GM23338 (cell line): ENCODE measurements around the gene TMEM147. TPM values are rescaled to one million over a fixed set of nuclear protein-coding genes. Genes with fewer than 3 reads are reported as not detected.

Experiments
- ATAC-seq: fragments of 200-7000 bp; cut with Tn5 transposase; 3 replicates; pipeline ENCODE4 v1.9.1; 2020
- DNase-seq: peaks from one replicate; pipeline ENCODE4 v3.0.0-alpha.2; 2015; ENCODE audit warnings: low spot score
- H2AFZ ChIP-seq: fragments of 200-600 bp; sonication (generic); 2 replicates; pipeline ENCODE4 v1.8.0; 2016; ENCODE audit warnings: antibody characterized with exemption, mild to moderate bottlenecking, moderate library complexity
- H3F3A ChIP-seq: fragments of 200-600 bp; sonication (generic); replicated peaks from 2 replicates; pipeline ENCODE4 v1.8.0; 2017; ENCODE audit warnings: antibody characterized with exemption, mixed run types, low read depth
- H3K27ac ChIP-seq: fragments of 200-600 bp; sonication (generic); 2 replicates; pipeline ENCODE4 v1.6.1; 2016; ENCODE audit warnings: low read depth
- H3K27me3 ChIP-seq: fragments of 200-600 bp; sonication (generic); 2 replicates; pipeline ENCODE4 v1.8.0; 2016; ENCODE audit warnings: mild to moderate bottlenecking, mixed run types, moderate library complexity; ENCODE audit not compliant: insufficient read depth
- H3K36me3 ChIP-seq: fragments of 200-600 bp; sonication (generic); 2 replicates; pipeline ENCODE4 v1.8.0; 2016; ENCODE audit warnings: mild to moderate bottlenecking; ENCODE audit not compliant: insufficient read depth
- H3K4me1 ChIP-seq: fragments of 200-600 bp; sonication (generic); 2 replicates; pipeline ENCODE4 v1.8.0; 2016; ENCODE audit warnings: mild to moderate bottlenecking, moderate library complexity; ENCODE audit not compliant: insufficient read depth
- H3K4me2 ChIP-seq: fragments of 200-600 bp; sonication (generic); 2 replicates; pipeline ENCODE4 v1.7.1; 2017; ENCODE audit warnings: mixed run types
- H3K4me3 ChIP-seq: fragments of 200-600 bp; sonication (generic); 2 replicates; pipeline ENCODE4 v1.6.1; 2016; ENCODE audit warnings: mixed run types
- H3K79me2 ChIP-seq: fragments of 200-600 bp; sonication (generic); replicated peaks from 2 replicates; pipeline ENCODE4 v1.8.0; 2017; ENCODE audit warnings: mild to moderate bottlenecking; ENCODE audit not compliant: insufficient read depth
- H3K9me2 ChIP-seq: fragments of 200-600 bp; sonication (generic); 2 replicates; pipeline ENCODE4 v1.8.0; 2017; ENCODE audit not compliant: insufficient read depth
- H4K20me1 ChIP-seq: fragments of 200-600 bp; sonication (generic); replicated peaks from 2 replicates; pipeline ENCODE4 v1.8.0; 2017; ENCODE audit warnings: mild to moderate bottlenecking; ENCODE audit not compliant: insufficient read depth
- H3K27ac Mint-ChIP-seq: 2 replicates; pipeline ENCODE4 v1.8.0; 2020; ENCODE audit warnings: inconsistent platforms, mild to moderate bottlenecking, moderate library complexity, mixed read lengths
- H3K27me3 Mint-ChIP-seq: 3 replicates; pipeline ENCODE4 v1.8.0; 2022; ENCODE audit warnings: low read depth, mild to moderate bottlenecking, moderate library complexity, mixed read lengths, inconsistent platforms; ENCODE audit not compliant: insufficient read depth, poor library complexity
- H3K36me3 Mint-ChIP-seq: 3 replicates; pipeline ENCODE4 v1.8.0; 2021; ENCODE audit warnings: low read depth, mild to moderate bottlenecking, inconsistent platforms, moderate library complexity, mixed read lengths
- H3K4me1 Mint-ChIP-seq: 3 replicates; pipeline ENCODE4 v1.8.0; 2020; ENCODE audit warnings: mild to moderate bottlenecking, inconsistent platforms, mixed read lengths
- H3K4me3 Mint-ChIP-seq: 3 replicates; pipeline ENCODE4 v1.8.0; 2021; ENCODE audit warnings: moderate library complexity, mild to moderate bottlenecking, inconsistent platforms, mixed read lengths
- H3K9me3 Mint-ChIP-seq: 3 replicates; pipeline ENCODE4 v1.8.0; 2020; ENCODE audit warnings: moderate library complexity, mild to moderate bottlenecking, inconsistent platforms, mixed read lengths
- CREB1 ChIP-seq: fragments of 250-450 bp; sonication (Bioruptor Pico); IDR thresholded peaks from 2 replicates; pipeline ENCODE4 v1.5.0; 2020; ENCODE audit warnings: low read depth, mild to moderate bottlenecking, moderate library complexity
- ETS1 ChIP-seq: IDR thresholded peaks from 2 replicates; pipeline ENCODE4 v1.6.1; 2016; ENCODE audit warnings: antibody characterized with exemption
- EZH2 ChIP-seq: fragments of 200-600 bp; sonication (generic); IDR thresholded peaks from one replicate; pipeline ENCODE4 v1.8.0; 2017; ENCODE audit warnings: antibody characterized with exemption, mild to moderate bottlenecking, low read depth; ENCODE audit not compliant: unreplicated experiment
- EZH2phosphoT487 ChIP-seq: fragments of 200-600 bp; sonication (generic); IDR thresholded peaks from one replicate; pipeline ENCODE4 v1.8.1; 2018; ENCODE audit warnings: antibody characterized with exemption; ENCODE audit not compliant: unreplicated experiment
- JUNB ChIP-seq: IDR thresholded peaks from one replicate; pipeline ENCODE4 v1.6.1; 2016; ENCODE audit warnings: antibody characterized with exemption; ENCODE audit not compliant: unreplicated experiment
- NANOG ChIP-seq: IDR thresholded peaks from 2 replicates; pipeline ENCODE4 v1.6.1; 2016; ENCODE audit warnings: antibody characterized with exemption, borderline replicate concordance
- POLR2AphosphoS5 ChIP-seq: IDR thresholded peaks from 2 replicates; pipeline ENCODE4 v1.6.1; 2016; ENCODE audit warnings: antibody characterized with exemption, low read depth
- REST ChIP-seq: IDR thresholded peaks from one replicate; pipeline ENCODE4 v1.6.1; 2018; ENCODE audit warnings: antibody characterized with exemption; ENCODE audit not compliant: unreplicated experiment
- STAT1 ChIP-seq: IDR thresholded peaks from one replicate; pipeline ENCODE4 v1.6.1; 2016; ENCODE audit warnings: antibody characterized with exemption; ENCODE audit not compliant: unreplicated experiment
- ZNF114 ChIP-seq: fragments of 250-450 bp; sonication (Bioruptor Pico); IDR thresholded peaks from 2 replicates; pipeline ENCODE4 v1.5.0; 2020; ENCODE audit warnings: mild to moderate bottlenecking, moderate library complexity
- ZNF331 ChIP-seq: fragments of 250-450 bp; sonication (Bioruptor Pico); IDR thresholded peaks from 2 replicates; pipeline ENCODE4 v1.5.0; 2020; ENCODE audit warnings: low read depth, mild to moderate bottlenecking, moderate library complexity
- ZNF462 ChIP-seq: fragments of 250-450 bp; sonication (Bioruptor Pico); IDR thresholded peaks from 2 replicates; pipeline ENCODE4 v1.5.0; 2020; ENCODE audit warnings: mild to moderate bottlenecking, moderate library complexity
- long read RNA-seq: library from polyadenylated mRNA; unstranded; transcript quantifications from one replicate; pipeline ENCODE4 v2.0.0, GENCODE V29; 2020; ENCODE audit not compliant: unreplicated experiment
- polyA plus RNA-seq: library from polyadenylated mRNA; unstranded; fragments of >200 nt; fragmentation: Nextera tagmentation; extraction: Ambion mirVana; gene quantifications from 2 replicates; pipeline ENCODE4 v1.2.1, GENCODE V29; 2016
- total RNA-seq: library from RNA; depleted of rRNA; stranded (reverse); fragments of >200 nt; shearing (Covaris generic); gene quantifications from 2 replicates; pipeline ENCODE4 v1.2.3, GENCODE V29; 2014; rRNA removed

The TMEM147 gene
- total RNA-seq (164 and 170 TPM in 2 replicates), polyA plus RNA-seq (272 TPM in 2 replicates)
- long read RNA-seq, transcript TMEM147-202 (6 exons, 935 nt): minor isoform, 9 of 190 reads
- long read RNA-seq, transcript TMEM147-201 (7 exons, 899 nt): major isoform, 168 of 190 reads
- long read RNA-seq, partial matches to known transcripts: 2 of 190 reads
- long read RNA-seq, other reads (novel, unspliced or antisense): 7 of 190 reads

- Histone ChIP-seq H3K27me3 (no peaks in the 10 kb centered on the region), H3F3A (peaks cover 13% of the 10 kb centered on the region; the same call in 1 of the 2 replicates), H3K9me2 (no peaks in the 10 kb centered on the region), H3K79me2 (peaks cover 27% of the 10 kb centered on the region), H3K4me3 (peak within 1 kb of the TSS; percentile 99), H3K4me2 (peak within 1 kb of the TSS; percentile 98), H2AFZ (peak within 1 kb of the TSS; percentile 93), H3K36me3 (peaks cover 7% of the 10 kb centered on the region; the same call in 1 of the 2 replicates), H4K20me1 (peaks cover 9% of the 10 kb centered on the region), H3K4me1 (peaks cover 15% of the 10 kb centered on the region; the same call in 1 of the 2 replicates), H3K27ac (peak within 1 kb of the TSS; percentile 81)
- peak; percentile 94 for DNase-seq
- Mint-ChIP-seq H3K27ac (peak within 1 kb of the TSS; percentile 96), H3K36me3 (peaks cover 56% of the 10 kb centered on the region), H3K27me3 (peaks cover 10% of the 10 kb centered on the region), H3K9me3 (no peaks in the 10 kb centered on the region; the same call in 2 of the 3 replicates), H3K4me3 (peak within 1 kb of the TSS; percentile 99), H3K4me1 (peaks cover 34% of the 10 kb centered on the region)
- ATAC-seq: peak; percentile 93
- TF ChIP-seq POLR2AphosphoS5 (peak; percentile 85), REST (no peak), EZH2 (no peak), JUNB (no peak), NANOG (no peak), EZH2phosphoT487 (no peak), ZNF114 (CRISPR knock-in tag) (no peak), ZNF331 (CRISPR knock-in tag) (no peak), CREB1 (CRISPR knock-in tag) (peak; percentile 99), ZNF462 (no peak), STAT1 (no peak), ETS1 (peak; percentile 94)
Measured at GRCh38 chr19:35545001-35545854, at the start of gene TMEM147. Gene TMEM147 (plus strand): TSS chr19:35545626. CDS start chr19:35545740, 114 bp downstream.
